Measurements from ENCODE around the gene CHKB. TPM values are rescaled to one million over a fixed set of nuclear protein-coding genes. Genes with fewer than 3 reads are reported as not detected.

The CHKB gene
- polyA plus RNA-seq, 1 donor (not counting 4 experiments of a cell fraction or from before 2014, with no cell fraction given) = 49.0 TPM

- Histone ChIP-seq H3K36me3 (ENCODE audit: control insufficient read depth in 2 of 2, extremely low read depth in 1 of 2, insufficient read depth in 2 of 2, low read length in 2 of 2) (no peaks in the 10 kb centered on the region), H4K20me1 (ENCODE audit: control insufficient read depth, extremely low read depth, insufficient read depth, low read length) (no peaks in the 10 kb centered on the region), H3K4me2 (ENCODE audit: control insufficient read depth, extremely low read depth, insufficient read depth, low read depth, low read length) (no peak overlapping the region), H2AFZ (ENCODE audit: control insufficient read depth, low read length) (no peak overlapping the region), H3K9ac (ENCODE audit: control insufficient read depth, extremely low read depth, insufficient read depth, low read length) (no peak overlapping the region), H3K27me3 (ENCODE audit: control insufficient read depth, extremely low read depth, insufficient read depth, low read length) (peaks cover 10% of the 10 kb centered on the region), H3K9me1 (ENCODE audit: control insufficient read depth, extremely low read depth, insufficient read depth, low read length) (no peaks in the 10 kb centered on the region), H3K4me3 (ENCODE audit: control insufficient read depth in 2 of 3, extremely low read depth in 1 of 3, insufficient read depth in 2 of 3, low read depth in 1 of 3, low read length in 3 of 3) (no peak overlapping the region), H3K4me1 (ENCODE audit: control insufficient read depth, extremely low read depth, insufficient read depth, low read length) (no peaks in the 10 kb centered on the region), H3K9me3 (ENCODE audit: control insufficient read depth, low read depth, low read length) (no peaks in the 10 kb centered on the region), H3K27ac (ENCODE audit: control insufficient read depth, insufficient read depth, low read length) (no peak overlapping the region), H3K79me2 (ENCODE audit: control insufficient read depth, insufficient read depth, low read length) (no peaks in the 10 kb centered on the region)
- DNase-seq (ENCODE audit: low read depth, low spot score) (no peak), FAIRE-seq (no peak)
- TF ChIP-seq EZH2 (IDR thresholded peaks at IDR 0.05; ENCODE audit: low read length) (no peak), CTCF (optimal IDR thresholded peaks at IDR 0.05 in 1 of 3, IDR thresholded peaks at IDR 0.05 in 1 of 3, conservative IDR thresholded peaks at IDR 0.05 in 1 of 3; ENCODE audit: extremely low read depth in 1 of 3, insufficient read depth in 2 of 3, low read length in 3 of 3) (no peak)
- dilution Hi-C loops (cut with MboI; ENCODE audit: extremely low pct_ligation_motif_present, low sequenced_read_pairs) = no loop called here
Measured at GRCh38 chr22:50595189-50595588, 12.5 kb upstream of the CHKB start.

DNA sequence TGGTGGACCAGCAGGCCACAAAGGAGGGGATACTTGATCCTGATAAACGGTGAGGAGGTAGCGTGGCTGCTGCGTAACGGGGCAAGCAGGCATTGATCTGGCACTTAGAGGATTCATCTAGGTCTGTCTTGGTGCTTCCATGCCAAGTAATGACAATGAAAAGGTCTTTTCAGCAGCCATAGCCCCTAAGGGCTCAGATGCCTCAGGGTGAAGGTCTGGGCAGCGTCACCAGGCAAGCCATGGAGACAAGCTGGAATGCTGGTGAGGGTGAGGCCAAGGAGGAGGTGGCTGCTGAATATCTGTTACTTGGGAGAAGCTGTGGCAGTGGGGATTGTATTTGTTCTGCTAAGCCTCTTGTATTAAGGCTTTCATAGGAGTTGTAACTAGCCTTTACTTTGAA, 4.8 kb upstream of the CHKB start:
- DNase-seq (ENCODE audit: low read depth, low spot score) (no peak), FAIRE-seq (no peak)
- Histone ChIP-seq H3K9ac (ENCODE audit: control insufficient read depth, extremely low read depth, insufficient read depth, low read length) (no peak overlapping the region), H3K9me3 (ENCODE audit: control insufficient read depth, low read depth, low read length) (no peaks in the 10 kb centered on the region), H3K4me1 (ENCODE audit: control insufficient read depth, extremely low read depth, insufficient read depth, low read length) (peaks cover 5% of the 10 kb centered on the region), H3K79me2 (ENCODE audit: control insufficient read depth, insufficient read depth, low read length) (peaks cover 4% of the 10 kb centered on the region), H4K20me1 (ENCODE audit: control insufficient read depth, extremely low read depth, insufficient read depth, low read length) (no peaks in the 10 kb centered on the region), H3K27me3 (ENCODE audit: control insufficient read depth, extremely low read depth, insufficient read depth, low read length) (no peaks in the 10 kb centered on the region), H3K27ac (ENCODE audit: control insufficient read depth, insufficient read depth, low read length) (no peak overlapping the region), H2AFZ (ENCODE audit: control insufficient read depth, low read length) (no peak overlapping the region), H3K4me2 (ENCODE audit: control insufficient read depth, extremely low read depth, insufficient read depth, low read depth, low read length) (no peak overlapping the region), H3K9me1 (ENCODE audit: control insufficient read depth, extremely low read depth, insufficient read depth, low read length) (no peaks in the 10 kb centered on the region), H3K4me3 (ENCODE audit: control insufficient read depth in 2 of 3, extremely low read depth in 1 of 3, insufficient read depth in 2 of 3, low read depth in 1 of 3, low read length in 3 of 3) (no peak overlapping the region), H3K36me3 (ENCODE audit: control insufficient read depth in 2 of 2, extremely low read depth in 1 of 2, insufficient read depth in 2 of 2, low read length in 2 of 2) (no peaks in the 10 kb centered on the region)
- no peak for TF ChIP-seq CTCF (optimal IDR thresholded peaks at IDR 0.05 in 1 of 3, IDR thresholded peaks at IDR 0.05 in 1 of 3, conservative IDR thresholded peaks at IDR 0.05 in 1 of 3; ENCODE audit: extremely low read depth in 1 of 3, insufficient read depth in 2 of 3, low read length in 3 of 3)
- no peak for TF ChIP-seq EZH2 (IDR thresholded peaks at IDR 0.05; ENCODE audit: low read length)
- dilution Hi-C loops (cut with MboI; ENCODE audit: extremely low pct_ligation_motif_present, low sequenced_read_pairs) = no loop called here
